ENCODE results near the gene KAT7. TPM values are rescaled to one million over a fixed set of nuclear protein-coding genes. Genes with fewer than 3 reads are reported as not detected.
A peak's percentile ranks its signal among the peaks of the same experiment; 100 is the strongest.

Gene KAT7
- total and polyA plus RNA-seq, 2 of the 8 experiments (the other 6 are each of a cell fraction or from before 2014, with no cell fraction given), result 90.9 to 139 TPM

GRCh38 chr17:49880291-49881053 is 92.0 kb downstream of the KAT7 start:
- H2BK120ac ChIP-seq (replicated peaks; ENCODE audit: low read depth, low read length), result no peak overlapping the region
- 3% methylated on average over 34 of the region's 41 CpGs; no CpG with 5 or more reads in 1 of the 2 experiments for WGBS, 2 experiments (ENCODE audit: extremely low coverage in 1 of 2, insufficient coverage in 1 of 2, insufficient read length in 1 of 2, insufficient replicate concordance in 2 of 2, low coverage in 1 of 2, low lambda C conversion rate in 2 of 2, missing lambda C conversion rate in 1 of 2)
- ChIA-PET POLR2A (ENCODE audit: partially characterized antibody) (interaction anchor here (0.7 to 1.7 kb wide), 8 partner anchors 10 to 415 kb away, joined by 3 to 15 read pairs (median 4); partner anchors contain the start of gene DLX3), CTCF (ENCODE audit: partially characterized antibody) (interaction anchor here (0.6 to 13.4 kb wide), 30 partner anchors 9 to 494 kb away, joined by 3 to 217 read pairs (median 5); partner anchors contain the start of gene DLX3)
- no peaks in the 10 kb centered on the region for H3K79me1 ChIP-seq (ENCODE audit: low read depth, low read length)
- H3K23ac ChIP-seq (ENCODE audit: insufficient read length), result no peak overlapping the region
- H3K36me3 ChIP-seq (ENCODE audit: control insufficient read depth in 2 of 4, insufficient read depth in 4 of 4, low read length in 3 of 4), result no peaks in the 10 kb centered on the region
- no peak overlapping the region for H3K9ac ChIP-seq (replicated peaks in 1 of 4; ENCODE audit: extremely low read depth in 1 of 4, low read depth in 3 of 4, low read length in 3 of 4)
- H4K5ac ChIP-seq (ENCODE audit: insufficient read length, low read depth, low read length), result no peak overlapping the region
- DNase-seq (ENCODE audit: low read depth in 1 of 2, low spot score in 2 of 2) (peak; percentile 85 to 95), FAIRE-seq (no peak)
- H3K4me1 ChIP-seq (replicated peaks in 1 of 4; ENCODE audit: control insufficient read depth in 3 of 4, insufficient read depth in 4 of 4, low read length in 3 of 4), result peaks cover 3 to 15% (median 9%) of the 10 kb centered on the region in 4 experiments
- no peak overlapping the region for H3K4ac ChIP-seq (replicated peaks; ENCODE audit: insufficient read length, low read depth, low read length)
- H3K56ac ChIP-seq (replicated peaks; ENCODE audit: insufficient read length, low read depth, low read length), result no peak overlapping the region
- H3K14ac ChIP-seq (ENCODE audit: insufficient read length), result no peak overlapping the region
- no peak overlapping the region for H2BK15ac ChIP-seq (ENCODE audit: low read length)
- H3K27me3 ChIP-seq (replicated peaks in 1 of 4; ENCODE audit: control insufficient read depth in 3 of 4, extremely low read depth in 1 of 4, insufficient read depth in 3 of 4, low read length in 3 of 4), result peaks cover 0 to 4% (median 1%) of the 10 kb centered on the region in 4 experiments; a peak in 5 of 7 replicates
- peak overlapping the region; percentile 17 to 61 (median 44); a peak in 6 of 8 replicates for H3K4me3 ChIP-seq (ENCODE audit: extremely low read depth in 1 of 4, insufficient read depth in 2 of 4, low read depth in 3 of 4, low read length in 4 of 4)
- no peaks in the 10 kb centered on the region for H3K9me3 ChIP-seq (ENCODE audit: insufficient read depth in 2 of 2, low read depth in 1 of 2, low read length in 1 of 2)
- H2BK20ac ChIP-seq (ENCODE audit: low read length), result no peak overlapping the region
- no peak overlapping the region for H2BK5ac ChIP-seq (ENCODE audit: low read depth, low read length)
- H3K4me2 ChIP-seq (ENCODE audit: insufficient read depth in 1 of 2, low read depth in 2 of 2, low read length in 2 of 2), result peak overlapping the region; percentile 41 to 77
- no peak overlapping the region for H3K18ac ChIP-seq (ENCODE audit: extremely low read depth, low read length)
- no peaks in the 10 kb centered on the region for H3K79me2 ChIP-seq (ENCODE audit: control insufficient read depth in 1 of 2, insufficient read depth in 2 of 2, low read length in 2 of 2)
- no peaks in the 10 kb centered on the region for H4K20me1 ChIP-seq (replicated peaks in 1 of 2; ENCODE audit: control insufficient read depth in 1 of 2, insufficient read depth in 2 of 2, low read length in 2 of 2)
- no peak overlapping the region for H2AK5ac ChIP-seq (ENCODE audit: low read depth, low read length)
- no peak overlapping the region for H4K8ac ChIP-seq (ENCODE audit: extremely low read depth, insufficient read depth, low read length)
- H3K23me2 ChIP-seq (ENCODE audit: low read depth, low read length), result peaks cover 4% of the 10 kb centered on the region; the same call in 1 of the 2 replicates
- no peak overlapping the region for H2BK12ac ChIP-seq (ENCODE audit: low read depth, low read length)
- no peak overlapping the region for H3K27ac ChIP-seq (ENCODE audit: low read depth, low read length)
- no peak overlapping the region for H4K91ac ChIP-seq (replicated peaks; ENCODE audit: insufficient read length, low read length)
- peak overlapping the region; percentile 11; the same call in 1 of the 2 replicates for H2AFZ ChIP-seq (ENCODE audit: low read length)
- TF ChIP-seq TAF7 (optimal IDR thresholded peaks at IDR 0.05; ENCODE audit: borderline replicate concordance, low read depth, low read length) (peak; percentile 55), EP300 (IDR thresholded peaks at IDR 0.05; ENCODE audit: borderline replicate concordance in 1 of 2, low read depth in 2 of 2, low read length in 2 of 2) (0 out of 3 replicates have a peak, but pooled peaks of 1 of the 2 experiments have one; percentile 36), NANOG (IDR thresholded peaks at IDR 0.05; ENCODE audit: insufficient read depth, low read depth, low read length, poor library complexity, severe bottlenecking) (peak; percentile 7), POLR2AphosphoS5 (IDR thresholded peaks at IDR 0.05; ENCODE audit: low read depth, low read length) (no peak), RBBP5 (IDR thresholded peaks at IDR 0.05; ENCODE audit: borderline replicate concordance, low read depth, low read length) (no peak), CHD2 (IDR thresholded peaks at IDR 0.05; ENCODE audit: low read length) (peak; percentile 70; the same call in 1 of the 2 replicates), KDM1A (IDR thresholded peaks at IDR 0.05; ENCODE audit: borderline replicate concordance, low read length) (no peak), SIN3A (conservative IDR thresholded peaks at IDR 0.05 in 1 of 2, IDR thresholded peaks at IDR 0.05 in 1 of 2; ENCODE audit: low read depth in 1 of 2, low read length in 2 of 2) (peak; percentile 83 to 95; a peak in 3 of 4 replicates), SUZ12 (IDR thresholded peaks at IDR 0.05; ENCODE audit: low read length) (no peak), POLR2A (IDR thresholded peaks at IDR 0.05; ENCODE audit: control extremely low read depth in 1 of 2, low read depth in 2 of 2, low read length in 2 of 2) (no peak), POU5F1 (IDR thresholded peaks at IDR 0.05; ENCODE audit: low read depth, low read length) (no peak)

Measured in H1 (cell line).